ENCODE data around the gene TPRKB.
"Not testable (repeated sequence)": the region's sequence is repeated elsewhere in the genome, so short reads cannot be mapped to it uniquely, and the experiment has no call there.

Gene TPRKB

DNA sequence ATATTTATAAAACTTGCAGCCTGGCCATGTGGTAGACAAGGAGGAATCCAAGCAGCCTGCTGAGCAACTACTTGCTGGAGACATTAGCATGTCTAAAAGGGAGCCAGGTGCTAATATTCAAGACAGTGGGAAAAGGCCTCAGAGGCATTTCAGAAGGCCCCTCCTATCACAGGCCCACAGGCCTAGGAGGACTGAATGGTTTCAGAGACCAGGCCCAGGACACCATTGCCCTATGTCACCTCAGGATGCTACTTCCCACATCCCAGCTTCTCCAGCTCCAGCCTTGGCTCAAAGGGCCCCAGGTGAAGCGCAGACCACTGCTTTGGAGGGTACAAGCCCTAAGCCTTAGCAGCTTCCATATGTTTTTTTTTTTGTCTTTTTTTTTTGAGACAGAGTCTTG, 39.0 kb downstream of the TPRKB start:
- DNase-seq: no peak

DNA sequence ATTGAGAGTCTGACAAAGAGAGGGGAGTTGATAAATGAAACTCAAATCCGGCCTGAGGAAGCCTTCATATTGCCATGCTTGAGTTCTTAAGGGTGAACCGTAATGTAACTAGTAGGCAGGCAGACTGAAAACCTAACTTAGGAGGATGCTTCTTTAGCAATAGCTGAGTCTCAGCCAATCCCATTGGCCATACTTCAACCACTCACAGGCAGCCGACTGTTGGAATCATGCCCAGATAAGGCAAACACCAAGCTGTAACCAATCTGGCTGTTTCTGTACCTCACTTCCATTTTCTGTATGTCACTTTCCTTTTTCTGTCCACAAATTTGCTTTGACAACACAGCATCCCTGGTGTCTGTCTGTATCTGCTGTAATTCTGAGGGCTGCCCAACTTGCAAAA, 39.5 kb downstream of the TPRKB start:
- no peak for DNase-seq

DNA sequence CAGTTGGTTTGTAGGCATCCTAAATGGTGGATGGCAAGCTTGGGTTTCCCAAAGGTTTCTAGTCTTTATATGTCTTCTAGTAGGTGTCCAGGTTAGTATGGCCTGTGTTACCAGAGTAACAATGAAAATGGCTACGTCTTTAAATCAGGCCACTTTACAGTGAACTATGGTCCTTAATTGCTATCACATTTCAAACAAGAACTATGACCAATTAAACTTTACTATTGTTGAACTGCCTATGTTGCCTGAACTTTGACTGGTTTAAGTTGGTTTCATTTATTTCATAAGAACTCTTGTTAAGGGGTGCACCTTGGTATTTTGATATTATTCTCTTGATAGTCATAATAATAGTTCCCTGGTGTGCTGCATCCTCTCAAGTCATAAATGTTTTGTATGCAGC, 40.2 kb downstream of the TPRKB start:
- DNase-seq: not testable (repeated sequence)

DNA sequence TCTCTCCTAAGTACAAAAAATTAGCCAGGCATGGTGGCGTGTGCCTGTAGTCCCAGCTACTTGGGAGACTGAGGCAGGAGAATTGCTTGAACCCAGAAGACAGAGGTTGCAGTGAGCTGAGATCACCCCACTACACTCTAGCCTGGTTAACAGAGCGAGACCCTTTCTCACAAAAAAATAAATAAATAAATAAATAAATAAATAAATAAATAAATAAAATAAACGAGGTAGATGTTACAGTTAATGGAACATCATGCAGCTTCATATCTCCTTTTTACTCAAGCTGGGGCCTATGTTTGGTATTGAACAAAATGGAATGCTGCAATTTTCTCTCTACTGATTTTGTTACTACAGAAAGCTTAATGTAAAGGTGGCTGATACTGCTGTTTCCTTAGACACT, 40.6 kb downstream of the TPRKB start:
- DNase-seq: not testable (repeated sequence)

DNA sequence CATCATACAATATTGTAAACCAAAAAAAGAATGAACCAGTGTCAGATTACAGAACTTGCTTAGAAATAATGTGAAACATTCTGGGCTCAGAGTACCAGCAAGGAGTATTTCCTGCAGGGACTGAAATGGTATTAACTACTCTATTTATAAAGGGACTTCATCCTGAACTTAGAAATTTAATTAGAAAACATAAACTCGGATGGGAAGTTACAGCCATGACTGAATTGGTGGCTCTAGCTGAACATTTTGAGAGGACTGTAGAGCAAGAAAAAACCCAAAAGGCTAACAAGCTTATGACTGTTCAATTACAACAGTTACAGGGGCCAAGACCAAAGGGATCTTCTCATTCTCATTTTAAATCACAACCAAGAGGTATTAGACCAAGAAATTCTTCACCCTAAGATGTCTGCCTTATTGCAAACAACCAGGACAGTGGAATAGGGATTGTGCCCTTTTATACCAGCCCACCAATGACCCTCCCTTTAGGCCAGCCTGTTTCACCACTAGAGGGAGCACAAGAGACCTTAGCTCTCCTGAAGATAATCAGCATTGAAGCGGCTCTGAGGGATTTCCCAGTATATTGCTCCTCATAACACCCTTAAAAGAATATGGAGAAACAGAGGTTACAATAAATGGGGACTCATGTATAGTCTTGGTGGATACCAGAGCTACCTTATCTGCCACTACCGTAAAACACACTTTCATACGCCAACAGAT, 46.6 kb downstream of the TPRKB start:
- not testable (repeated sequence) for DNase-seq

DNA sequence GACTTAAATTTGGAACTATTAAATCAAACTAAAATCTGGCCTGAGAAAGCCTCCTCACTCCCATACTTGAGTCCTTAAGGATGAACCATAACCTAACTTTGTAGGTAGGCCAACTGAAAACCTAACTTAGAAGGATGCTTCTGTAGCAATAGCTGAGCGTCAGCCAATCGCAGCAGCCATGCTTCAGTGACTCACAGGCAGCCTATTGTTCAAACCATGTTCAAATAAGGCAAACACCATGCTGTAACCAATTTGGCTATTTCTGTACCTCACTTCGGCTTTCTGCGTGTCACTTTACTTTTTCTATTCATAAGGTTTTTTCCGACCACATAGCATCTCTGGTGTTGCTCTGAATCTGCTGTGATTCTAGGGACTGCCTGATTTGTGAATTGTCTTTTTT, 48.7 kb downstream of the TPRKB start:
- DNase-seq: not testable (repeated sequence)

DNA sequence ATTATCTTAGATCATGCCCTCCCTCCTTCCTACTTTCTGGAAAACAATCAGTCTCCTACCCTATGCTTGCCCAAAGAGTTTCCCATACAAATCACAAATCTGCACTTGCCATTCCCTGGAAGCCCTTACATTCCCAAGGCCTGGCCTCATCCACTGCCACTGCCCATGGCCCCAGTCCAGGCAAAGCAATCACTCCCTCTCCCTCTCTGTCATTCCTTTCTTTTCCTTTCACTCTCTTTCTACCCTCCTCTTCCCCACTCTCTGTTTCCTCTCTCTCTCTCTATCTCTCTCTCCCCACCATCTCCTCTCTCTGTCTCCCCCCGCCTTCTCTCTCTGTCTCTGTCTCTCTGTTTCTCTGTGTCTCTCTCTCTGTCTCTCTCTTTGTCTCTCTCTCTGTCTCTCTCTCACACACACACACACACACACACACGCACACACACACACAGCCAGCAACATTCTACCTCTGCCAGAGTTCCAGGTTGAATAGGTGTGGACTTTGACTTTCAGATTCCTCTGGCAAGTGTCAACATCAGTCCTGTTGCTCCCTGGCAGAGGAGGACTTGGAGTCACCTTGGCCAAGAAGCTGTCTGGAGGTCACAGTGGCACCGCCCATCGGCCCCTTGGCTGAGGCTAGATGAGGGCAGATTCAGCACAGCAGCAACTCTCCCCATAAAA, 51.2 kb downstream of the TPRKB start:
- DNase-seq: no peak

DNA sequence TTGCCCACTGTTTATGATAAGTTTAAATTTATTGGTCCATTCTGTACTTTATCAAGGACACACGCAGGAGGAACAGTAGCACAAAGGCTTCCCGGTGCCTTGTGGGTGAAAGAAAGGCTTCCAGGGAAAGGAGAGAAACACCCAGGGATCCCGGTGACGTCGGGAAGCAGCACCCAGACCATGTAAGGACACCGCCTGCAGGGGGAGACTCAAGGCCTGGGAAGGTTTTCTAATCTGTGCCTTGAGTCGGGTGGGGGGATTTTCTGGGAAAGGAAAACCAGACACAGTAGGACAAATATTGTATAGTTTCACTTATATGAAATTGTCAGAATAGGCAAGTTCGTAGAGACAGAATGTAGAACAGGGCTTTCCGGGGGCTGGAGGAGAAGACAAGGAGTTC, 52.2 kb downstream of the TPRKB start:
- not testable (repeated sequence) for DNase-seq

DNA sequence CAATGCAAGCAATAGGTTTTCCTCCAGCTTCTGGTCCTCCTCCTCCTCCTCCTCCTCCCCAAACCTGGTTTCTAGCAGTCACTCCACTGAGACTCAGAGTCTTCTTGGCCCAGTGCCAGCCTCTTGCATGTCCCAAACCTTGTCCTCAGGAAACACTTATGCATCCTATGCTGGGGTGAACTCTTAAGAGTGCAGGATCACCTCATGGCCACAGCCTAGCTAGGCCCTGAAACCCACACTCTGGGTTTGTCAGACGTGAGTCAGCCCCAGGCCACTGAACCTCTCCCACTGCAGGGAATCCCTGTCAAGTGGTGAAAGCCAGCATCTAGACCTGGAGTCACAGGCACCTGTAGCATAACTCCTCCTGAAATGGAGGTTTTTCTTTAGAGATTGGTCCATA, 52.8 kb downstream of the TPRKB start:
- not testable (repeated sequence) for DNase-seq

DNA sequence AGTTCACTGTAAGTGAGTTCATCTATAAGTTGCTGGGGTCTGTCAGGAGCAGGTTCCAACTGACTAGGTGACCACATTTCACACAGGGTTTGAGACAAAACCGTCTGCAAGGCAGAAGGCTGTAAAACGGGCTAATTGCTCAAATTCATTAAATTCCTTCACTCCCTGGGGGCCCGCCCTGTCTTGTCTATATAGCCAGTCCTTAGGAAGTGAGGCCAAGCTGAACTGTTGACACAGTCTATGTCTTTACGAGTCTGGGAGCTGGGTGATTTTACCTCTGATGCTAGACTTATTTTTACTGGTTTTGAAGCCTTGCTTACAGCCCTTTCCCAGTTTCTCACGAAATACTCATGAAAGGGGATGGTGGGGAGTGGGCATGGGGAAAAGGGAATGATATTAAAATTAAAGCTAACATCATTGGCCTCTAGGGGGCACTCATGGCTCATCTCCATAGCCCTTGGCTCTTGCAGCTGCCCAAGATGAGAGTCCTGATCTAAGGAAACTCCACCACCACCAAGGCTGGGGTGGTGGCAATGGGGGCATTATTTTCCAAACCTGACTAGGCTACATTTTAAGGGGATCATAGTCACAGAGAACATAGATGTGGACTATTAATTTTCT, 57.1 kb downstream of the TPRKB start:
- not testable (repeated sequence) for DNase-seq
